ENCODE data around the gene TSC22D4. TPM values are rescaled to one million over a fixed set of nuclear protein-coding genes. Genes with fewer than 3 reads are reported as not detected.
"Not testable (repeated sequence)": the region's sequence is repeated elsewhere in the genome, so short reads cannot be mapped to it uniquely, and the experiment has no call there.

Gene TSC22D4
- total and polyA plus RNA-seq, 2 experiments from 2014 or later: 14.6 to 24.9 TPM

DNA sequence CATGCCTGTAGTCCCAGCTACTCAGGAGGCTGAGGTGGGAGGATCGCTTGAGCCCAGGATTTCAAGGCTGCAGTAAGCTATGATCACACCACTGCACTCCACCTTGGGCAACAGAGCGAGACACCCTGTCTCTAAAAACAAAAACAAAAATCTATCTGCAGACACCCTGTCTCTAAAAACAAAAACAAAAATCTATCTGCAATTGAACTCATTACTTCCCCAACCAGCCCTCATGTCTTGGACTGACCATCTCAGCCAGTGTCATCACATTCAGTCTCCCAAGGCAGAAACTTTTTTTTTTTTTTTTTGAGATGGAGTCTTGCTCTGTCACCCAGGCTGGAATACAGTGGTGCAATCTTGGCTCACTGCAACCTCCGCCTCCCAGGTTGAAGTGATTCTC lies 25.0 kb upstream of the TSC22D4 start:
- not testable (repeated sequence) for H3K36me3 ChIP-seq (ENCODE audit: insufficient read depth); H3K4me1 ChIP-seq (ENCODE audit: insufficient read depth); H3K36me3 Mint-ChIP-seq (ENCODE audit: low read depth); H3K79me2 ChIP-seq (replicated peaks; ENCODE audit: insufficient read depth); H3K9me2 ChIP-seq (ENCODE audit: insufficient read depth); H3K27me3 Mint-ChIP-seq (ENCODE audit: insufficient read depth, low read depth, poor library complexity); H3K4me3 Mint-ChIP-seq; H2AFZ ChIP-seq; H3K9me3 Mint-ChIP-seq; H3K4me3 ChIP-seq; H3F3A ChIP-seq (replicated peaks; ENCODE audit: low read depth); H3K27ac ChIP-seq (ENCODE audit: low read depth); H3K4me2 ChIP-seq; ATAC-seq; H3K4me1 Mint-ChIP-seq; H3K27me3 ChIP-seq (ENCODE audit: insufficient read depth); DNase-seq (ENCODE audit: low spot score); H4K20me1 ChIP-seq (replicated peaks; ENCODE audit: insufficient read depth); H3K27ac Mint-ChIP-seq

DNA sequence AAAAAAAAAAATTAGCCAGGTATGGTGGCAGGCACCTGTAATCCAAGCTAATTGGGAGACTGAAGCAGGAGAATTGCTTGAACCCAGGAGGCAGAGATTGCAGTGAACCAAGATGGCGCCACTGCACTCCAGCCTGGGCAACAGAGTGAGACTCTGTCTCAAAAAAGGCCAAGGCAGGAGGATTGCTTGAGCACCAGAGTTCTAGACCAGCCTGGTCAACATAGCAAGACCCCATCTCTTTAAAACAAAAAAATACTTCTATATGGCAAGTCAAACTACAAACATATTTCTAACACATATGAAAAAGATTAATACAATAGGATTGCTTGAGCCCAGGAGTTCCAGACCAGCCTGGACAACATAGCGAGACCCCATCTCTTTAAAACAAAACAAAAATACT lies 21.7 kb upstream of the TSC22D4 start:
- H3K4me1 ChIP-seq (ENCODE audit: insufficient read depth); H3F3A ChIP-seq (replicated peaks; ENCODE audit: low read depth); H3K27me3 ChIP-seq (ENCODE audit: insufficient read depth); H3K27me3 Mint-ChIP-seq (ENCODE audit: insufficient read depth, low read depth, poor library complexity); H3K4me2 ChIP-seq; H3K27ac ChIP-seq (ENCODE audit: low read depth); H2AFZ ChIP-seq; ATAC-seq; DNase-seq (ENCODE audit: low spot score); H3K4me1 Mint-ChIP-seq; H3K4me3 ChIP-seq; H3K9me2 ChIP-seq (ENCODE audit: insufficient read depth); H4K20me1 ChIP-seq (replicated peaks; ENCODE audit: insufficient read depth); H3K79me2 ChIP-seq (replicated peaks; ENCODE audit: insufficient read depth); H3K36me3 ChIP-seq (ENCODE audit: insufficient read depth); H3K36me3 Mint-ChIP-seq (ENCODE audit: low read depth); H3K4me3 Mint-ChIP-seq; H3K9me3 Mint-ChIP-seq; H3K27ac Mint-ChIP-seq: not testable (repeated sequence)

DNA sequence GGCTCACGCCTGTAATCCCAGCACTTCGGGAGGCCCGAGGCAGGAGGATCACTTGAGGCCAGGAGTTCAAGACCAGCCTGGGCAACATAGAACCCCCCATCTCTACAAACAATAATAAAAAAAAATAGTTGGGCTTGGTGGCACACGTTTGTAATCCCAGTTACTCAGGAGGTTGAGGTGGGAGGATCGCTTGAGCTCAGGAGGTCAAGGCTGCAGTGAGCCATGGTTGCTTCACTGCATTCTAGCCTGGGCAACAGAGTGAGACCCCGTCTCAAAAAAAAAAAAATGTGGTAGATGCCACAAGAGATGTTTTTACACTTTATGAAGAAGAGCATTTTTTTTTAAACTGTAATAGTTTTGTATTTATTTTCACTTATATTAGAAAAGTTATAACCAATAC lies 17.5 kb upstream of the TSC22D4 start:
- H3K79me2 ChIP-seq (replicated peaks; ENCODE audit: insufficient read depth): no peaks in the 10 kb centered on the region
- 0 out of 2 replicates have a peak, but pooled peaks cover 3% of the 10 kb centered on the region for H3F3A ChIP-seq (replicated peaks; ENCODE audit: low read depth)
- H3K27me3 ChIP-seq (ENCODE audit: insufficient read depth): peaks cover 10% of the 10 kb centered on the region
- Mint-ChIP-seq H3K27ac (no peak overlapping the region), H3K36me3 (ENCODE audit: low read depth) (no peaks in the 10 kb centered on the region), H3K4me3 (no peak overlapping the region), H3K27me3 (ENCODE audit: insufficient read depth, low read depth, poor library complexity) (peaks cover 21% of the 10 kb centered on the region), H3K4me1 (peaks cover 8% of the 10 kb centered on the region), H3K9me3 (no peaks in the 10 kb centered on the region)
- H3K36me3 ChIP-seq (ENCODE audit: insufficient read depth): no peaks in the 10 kb centered on the region
- DNase-seq (ENCODE audit: low spot score): no peak
- no peak overlapping the region for H3K4me2 ChIP-seq
- H3K4me3 ChIP-seq: no peak overlapping the region
- H4K20me1 ChIP-seq (replicated peaks; ENCODE audit: insufficient read depth): no peaks in the 10 kb centered on the region
- H3K4me1 ChIP-seq (ENCODE audit: insufficient read depth): peaks cover 7% of the 10 kb centered on the region; the same call in 1 of the 2 replicates
- no peaks in the 10 kb centered on the region for H3K9me2 ChIP-seq (ENCODE audit: insufficient read depth)
- no peak overlapping the region for H2AFZ ChIP-seq
- ATAC-seq: no peak
- no peak overlapping the region for H3K27ac ChIP-seq (ENCODE audit: low read depth)
- TF ChIP-seq ZNF114 (CRISPR knock-in tag; IDR thresholded peaks at IDR 0.05) (no peak), STAT1 (IDR thresholded peaks at IDR 0.05; ENCODE audit: unreplicated experiment) (no peak), JUNB (IDR thresholded peaks at IDR 0.05; ENCODE audit: unreplicated experiment) (no peak), NANOG (IDR thresholded peaks at IDR 0.05; ENCODE audit: borderline replicate concordance) (no peak), EZH2phosphoT487 (IDR thresholded peaks at IDR 0.05; ENCODE audit: unreplicated experiment) (no peak), POLR2AphosphoS5 (IDR thresholded peaks at IDR 0.05; ENCODE audit: low read depth) (no peak), CREB1 (CRISPR knock-in tag; IDR thresholded peaks at IDR 0.05; ENCODE audit: low read depth) (no peak)
- TF ChIP-seq, protein P1, sequence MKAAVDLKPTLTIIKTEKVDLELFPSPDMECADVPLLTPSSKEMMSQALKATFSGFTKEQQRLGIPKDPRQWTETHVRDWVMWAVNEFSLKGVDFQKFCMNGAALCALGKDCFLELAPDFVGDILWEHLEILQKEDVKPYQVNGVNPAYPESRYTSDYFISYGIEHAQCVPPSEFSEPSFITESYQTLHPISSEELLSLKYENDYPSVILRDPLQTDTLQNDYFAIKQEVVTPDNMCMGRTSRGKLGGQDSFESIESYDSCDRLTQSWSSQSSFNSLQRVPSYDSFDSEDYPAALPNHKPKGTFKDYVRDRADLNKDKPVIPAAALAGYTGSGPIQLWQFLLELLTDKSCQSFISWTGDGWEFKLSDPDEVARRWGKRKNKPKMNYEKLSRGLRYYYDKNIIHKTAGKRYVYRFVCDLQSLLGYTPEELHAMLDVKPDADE (IDR thresholded peaks at IDR 0.05): no peak
- TF ChIP-seq, protein P2, sequence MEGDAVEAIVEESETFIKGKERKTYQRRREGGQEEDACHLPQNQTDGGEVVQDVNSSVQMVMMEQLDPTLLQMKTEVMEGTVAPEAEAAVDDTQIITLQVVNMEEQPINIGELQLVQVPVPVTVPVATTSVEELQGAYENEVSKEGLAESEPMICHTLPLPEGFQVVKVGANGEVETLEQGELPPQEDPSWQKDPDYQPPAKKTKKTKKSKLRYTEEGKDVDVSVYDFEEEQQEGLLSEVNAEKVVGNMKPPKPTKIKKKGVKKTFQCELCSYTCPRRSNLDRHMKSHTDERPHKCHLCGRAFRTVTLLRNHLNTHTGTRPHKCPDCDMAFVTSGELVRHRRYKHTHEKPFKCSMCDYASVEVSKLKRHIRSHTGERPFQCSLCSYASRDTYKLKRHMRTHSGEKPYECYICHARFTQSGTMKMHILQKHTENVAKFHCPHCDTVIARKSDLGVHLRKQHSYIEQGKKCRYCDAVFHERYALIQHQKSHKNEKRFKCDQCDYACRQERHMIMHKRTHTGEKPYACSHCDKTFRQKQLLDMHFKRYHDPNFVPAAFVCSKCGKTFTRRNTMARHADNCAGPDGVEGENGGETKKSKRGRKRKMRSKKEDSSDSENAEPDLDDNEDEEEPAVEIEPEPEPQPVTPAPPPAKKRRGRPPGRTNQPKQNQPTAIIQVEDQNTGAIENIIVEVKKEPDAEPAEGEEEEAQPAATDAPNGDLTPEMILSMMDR (conservative IDR thresholded peaks at IDR 0.05; ENCODE audit: low read depth in 2 of 2): no peak
- TF ChIP-seq, protein P3, sequence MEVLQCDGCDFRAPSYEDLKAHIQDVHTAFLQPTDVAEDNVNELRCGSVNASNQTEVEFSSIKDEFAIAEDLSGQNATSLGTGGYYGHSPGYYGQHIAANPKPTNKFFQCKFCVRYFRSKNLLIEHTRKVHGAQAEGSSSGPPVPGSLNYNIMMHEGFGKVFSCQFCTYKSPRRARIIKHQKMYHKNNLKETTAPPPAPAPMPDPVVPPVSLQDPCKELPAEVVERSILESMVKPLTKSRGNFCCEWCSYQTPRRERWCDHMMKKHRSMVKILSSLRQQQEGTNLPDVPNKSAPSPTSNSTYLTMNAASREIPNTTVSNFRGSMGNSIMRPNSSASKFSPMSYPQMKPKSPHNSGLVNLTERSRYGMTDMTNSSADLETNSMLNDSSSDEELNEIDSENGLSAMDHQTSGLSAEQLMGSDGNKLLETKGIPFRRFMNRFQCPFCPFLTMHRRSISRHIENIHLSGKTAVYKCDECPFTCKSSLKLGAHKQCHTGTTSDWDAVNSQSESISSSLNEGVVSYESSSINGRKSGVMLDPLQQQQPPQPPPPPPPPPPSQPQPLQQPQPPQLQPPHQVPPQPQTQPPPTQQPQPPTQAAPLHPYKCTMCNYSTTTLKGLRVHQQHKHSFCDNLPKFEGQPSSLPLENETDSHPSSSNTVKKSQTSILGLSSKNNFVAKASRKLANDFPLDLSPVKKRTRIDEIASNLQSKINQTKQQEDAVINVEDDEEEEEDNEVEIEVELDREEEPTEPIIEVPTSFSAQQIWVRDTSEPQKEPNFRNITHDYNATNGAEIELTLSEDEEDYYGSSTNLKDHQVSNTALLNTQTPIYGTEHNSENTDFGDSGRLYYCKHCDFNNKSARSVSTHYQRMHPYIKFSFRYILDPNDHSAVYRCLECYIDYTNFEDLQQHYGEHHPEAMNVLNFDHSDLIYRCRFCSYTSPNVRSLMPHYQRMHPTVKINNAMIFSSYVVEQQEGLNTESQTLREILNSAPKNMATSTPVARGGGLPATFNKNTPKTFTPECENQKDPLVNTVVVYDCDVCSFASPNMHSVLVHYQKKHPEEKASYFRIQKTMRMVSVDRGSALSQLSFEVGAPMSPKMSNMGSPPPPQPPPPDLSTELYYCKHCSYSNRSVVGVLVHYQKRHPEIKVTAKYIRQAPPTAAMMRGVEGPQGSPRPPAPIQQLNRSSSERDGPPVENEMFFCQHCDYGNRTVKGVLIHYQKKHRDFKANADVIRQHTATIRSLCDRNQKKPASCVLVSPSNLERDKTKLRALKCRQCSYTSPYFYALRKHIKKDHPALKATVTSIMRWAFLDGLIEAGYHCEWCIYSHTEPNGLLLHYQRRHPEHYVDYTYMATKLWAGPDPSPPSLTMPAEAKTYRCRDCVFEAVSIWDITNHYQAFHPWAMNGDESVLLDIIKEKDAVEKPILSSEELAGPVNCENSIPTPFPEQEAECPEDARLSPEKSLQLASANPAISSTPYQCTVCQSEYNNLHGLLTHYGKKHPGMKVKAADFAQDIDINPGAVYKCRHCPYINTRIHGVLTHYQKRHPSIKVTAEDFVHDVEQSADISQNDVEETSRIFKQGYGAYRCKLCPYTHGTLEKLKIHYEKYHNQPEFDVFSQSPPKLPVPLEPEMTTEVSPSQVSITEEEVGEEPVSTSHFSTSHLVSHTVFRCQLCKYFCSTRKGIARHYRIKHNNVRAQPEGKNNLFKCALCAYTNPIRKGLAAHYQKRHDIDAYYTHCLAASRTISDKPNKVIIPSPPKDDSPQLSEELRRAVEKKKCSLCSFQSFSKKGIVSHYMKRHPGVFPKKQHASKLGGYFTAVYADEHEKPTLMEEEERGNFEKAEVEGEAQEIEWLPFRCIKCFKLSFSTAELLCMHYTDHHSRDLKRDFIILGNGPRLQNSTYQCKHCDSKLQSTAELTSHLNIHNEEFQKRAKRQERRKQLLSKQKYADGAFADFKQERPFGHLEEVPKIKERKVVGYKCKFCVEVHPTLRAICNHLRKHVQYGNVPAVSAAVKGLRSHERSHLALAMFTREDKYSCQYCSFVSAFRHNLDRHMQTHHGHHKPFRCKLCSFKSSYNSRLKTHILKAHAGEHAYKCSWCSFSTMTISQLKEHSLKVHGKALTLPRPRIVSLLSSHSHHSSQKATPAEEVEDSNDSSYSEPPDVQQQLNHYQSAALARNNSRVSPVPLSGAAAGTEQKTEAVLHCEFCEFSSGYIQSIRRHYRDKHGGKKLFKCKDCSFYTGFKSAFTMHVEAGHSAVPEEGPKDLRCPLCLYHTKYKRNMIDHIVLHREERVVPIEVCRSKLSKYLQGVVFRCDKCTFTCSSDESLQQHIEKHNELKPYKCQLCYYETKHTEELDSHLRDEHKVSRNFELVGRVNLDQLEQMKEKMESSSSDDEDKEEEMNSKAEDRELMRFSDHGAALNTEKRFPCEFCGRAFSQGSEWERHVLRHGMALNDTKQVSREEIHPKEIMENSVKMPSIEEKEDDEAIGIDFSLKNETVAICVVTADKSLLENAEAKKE (CRISPR knock-in tag; IDR thresholded peaks at IDR 0.05): no peak
